Mesenchymal stem cell (in vitro differentiated cells and primary cell): ENCODE measurements around the gene SDCCAG8. TPM values are rescaled to one million over a fixed set of nuclear protein-coding genes. Genes with fewer than 3 reads are reported as not detected.
"Not testable (repeated sequence)": the region's sequence is repeated elsewhere in the genome, so short reads cannot be mapped to it uniquely, and the experiment has no call there.

Experiments
- DNase-seq: peaks from one replicate; pipeline ENCODE4 v3.0.0-alpha.2; 2013
- H2AFZ ChIP-seq: one replicate; pipeline ENCODE4 v1.6.1; 2013; ENCODE audit warnings: low read depth, mild to moderate bottlenecking, control low read depth, inconsistent platforms, low read length, moderate library complexity
- H2AK5ac ChIP-seq: 2 replicates; pipeline ENCODE4 v1.6.1; 2013; ENCODE audit warnings: low read length, moderate library complexity, mild to moderate bottlenecking, inconsistent platforms; ENCODE audit not compliant: severe bottlenecking
- H2BK120ac ChIP-seq: one replicate; pipeline ENCODE4 v1.6.1; 2013; ENCODE audit warnings: low read depth, mild to moderate bottlenecking, inconsistent platforms, low read length, moderate library complexity
- H2BK12ac ChIP-seq, 2 experiments: one replicate each; pipeline ENCODE4 v1.6.1; 2013; ENCODE audit warnings: inconsistent platforms in 2 of 2, low read length in 2 of 2, mild to moderate bottlenecking in 2 of 2, moderate library complexity in 2 of 2, control low read depth in 1 of 2
- H2BK15ac ChIP-seq: one replicate; pipeline ENCODE4 v1.6.1; 2013; ENCODE audit warnings: mild to moderate bottlenecking, low read depth, inconsistent platforms; ENCODE audit not compliant: poor library complexity, severe bottlenecking
- H2BK5ac ChIP-seq: 2 replicates; pipeline ENCODE4 v1.6.1; 2013; ENCODE audit warnings: low read depth, mild to moderate bottlenecking, low read length, control low read depth, inconsistent platforms; ENCODE audit not compliant: poor library complexity, severe bottlenecking
- H3K14ac ChIP-seq, 2 experiments: one replicate each; pipeline ENCODE4 v1.6.1; 2013; ENCODE audit warnings: inconsistent platforms in 2 of 2, low read length in 2 of 2, control low read depth in 1 of 2, mild to moderate bottlenecking in 1 of 2, moderate library complexity in 1 of 2
- H3K18ac ChIP-seq, 2 experiments: one replicate each; pipeline ENCODE4 v1.6.1; 2013; ENCODE audit warnings: inconsistent platforms in 2 of 2, low read length in 2 of 2, control low read depth in 1 of 2, low read depth in 1 of 2, mild to moderate bottlenecking in 1 of 2
- H3K23ac ChIP-seq, 2 experiments: one replicate each; pipeline ENCODE4 v1.6.1; 2013; ENCODE audit warnings: inconsistent platforms in 2 of 2, low read length in 2 of 2, mild to moderate bottlenecking in 2 of 2, moderate library complexity in 2 of 2, control low read depth in 1 of 2
- H3K27ac ChIP-seq: 2 replicates; pipeline ENCODE4 v1.5.1; 2013; ENCODE audit warnings: mild to moderate bottlenecking, moderate library complexity, low read length, control low read depth, inconsistent platforms; ENCODE audit not compliant: poor library complexity, severe bottlenecking
- H3K27me3 ChIP-seq, 2 experiments: 2 replicates each; pipeline versions ENCODE4 v1.6.1 to v1.7.0; 2013; ENCODE audit warnings: low read length in 2 of 2, mild to moderate bottlenecking in 2 of 2, moderate library complexity in 2 of 2, control low read depth in 1 of 2, inconsistent platforms in 1 of 2; ENCODE audit not compliant: control insufficient read depth in 1 of 2, insufficient read depth in 1 of 2
- H3K36me3 ChIP-seq, 2 experiments: 2 replicates each; pipeline versions ENCODE4 v1.6.1 to v1.7.0; 2013; ENCODE audit warnings: low read length in 2 of 2, control low read depth in 1 of 2, inconsistent platforms in 1 of 2, low read depth in 1 of 2, mild to moderate bottlenecking in 1 of 2; ENCODE audit not compliant: insufficient read depth in 2 of 2, control insufficient read depth in 1 of 2
- H3K4ac ChIP-seq, 2 experiments: one replicate each; pipeline ENCODE4 v1.6.1; 2013; ENCODE audit warnings: inconsistent platforms in 2 of 2, low read length in 2 of 2, mild to moderate bottlenecking in 2 of 2, moderate library complexity in 2 of 2, control low read depth in 1 of 2, low read depth in 1 of 2
- H3K4me1 ChIP-seq: 2 replicates; pipeline ENCODE4 v1.6.1; 2013; ENCODE audit warnings: low read depth, low read length, control low read depth; ENCODE audit not compliant: control insufficient read depth, insufficient read depth
- H3K4me2 ChIP-seq: 2 replicates; pipeline ENCODE4 v1.6.1; 2013; ENCODE audit warnings: low read length, mild to moderate bottlenecking, inconsistent platforms; ENCODE audit not compliant: poor library complexity, severe bottlenecking
- H3K4me3 ChIP-seq, 2 experiments: 2 replicates each; pipeline versions ENCODE4 v1.5.1 to v1.7.0; 2013; ENCODE audit warnings: low read length in 2 of 2, mild to moderate bottlenecking in 2 of 2, control low read depth in 1 of 2, low read depth in 1 of 2; ENCODE audit not compliant: insufficient read depth in 1 of 2
- H3K79me1 ChIP-seq: replicated peaks from 2 replicates; pipeline ENCODE4 v1.6.1; 2013; ENCODE audit warnings: mild to moderate bottlenecking, control low read depth, low read length, inconsistent platforms; ENCODE audit not compliant: poor library complexity, severe bottlenecking
- H3K9ac ChIP-seq: 2 replicates; pipeline ENCODE4 v1.7.0; 2013; ENCODE audit warnings: mild to moderate bottlenecking, low read length, moderate library complexity
- H3K9me3 ChIP-seq: 2 replicates; pipeline ENCODE4 v1.7.0; 2013; ENCODE audit warnings: mild to moderate bottlenecking, low read length; ENCODE audit not compliant: control insufficient read depth
- H4K8ac ChIP-seq: one replicate; pipeline ENCODE4 v1.6.1; 2013; ENCODE audit warnings: inconsistent platforms, mild to moderate bottlenecking, low read length, moderate library complexity
- H4K91ac ChIP-seq: one replicate; pipeline ENCODE4 v1.6.1; 2013; ENCODE audit warnings: mild to moderate bottlenecking, low read length, inconsistent platforms
- whole genome bisulfite sequencing: methylation state at CpG from one replicate; pipeline ENCODE4 v1.1.7; 2013; ENCODE audit warnings: mixed read lengths; 5-methylcytosine and 5-hydroxymethylcytosine counted together
- polyA plus RNA-seq, 2 experiments: library from polyadenylated mRNA; stranded (reverse); fragments of 200-250 nt; gene quantifications; one replicate each; pipeline ENCODE4 v1.2.3, GENCODE V29; 2013

SDCCAG8 gene
- 36.2 TPM for polyA plus RNA-seq (2013, experiment 1 of 2)
- 35.7 TPM for polyA plus RNA-seq (2013, experiment 2 of 2)

- H3K14ac ChIP-seq, result peak within 1 kb of the TSS in 1 of 2 experiments; percentile 100
- H3K4me1 ChIP-seq, result no peaks in the 10 kb centered on the region
- peak within 1 kb of the TSS; percentile 95 to 99 for H3K4me3 ChIP-seq
- H3K27me3 ChIP-seq, result no peaks in the 10 kb centered on the region
- H4K91ac ChIP-seq, result peak within 1 kb of the TSS; percentile 100
- peaks cover 3% of the 10 kb centered on the region for H3K79me1 ChIP-seq
- peak within 1 kb of the TSS; percentile 38 to 98 for H2BK12ac ChIP-seq
- peak within 1 kb of the TSS; percentile 98 for H2BK5ac ChIP-seq
- H2AK5ac ChIP-seq, result peak within 1 kb of the TSS; percentile 83
- DNase-seq, result peak; percentile 100
- peak within 1 kb of the TSS; percentile 82 for H2AFZ ChIP-seq
- peak within 1 kb of the TSS; percentile 92 for H3K9ac ChIP-seq
- peak within 1 kb of the TSS; percentile 89 for H2BK120ac ChIP-seq
- no peaks in the 10 kb centered on the region for H3K9me3 ChIP-seq
- peak within 1 kb of the TSS; percentile 99 for H2BK15ac ChIP-seq
- peak within 1 kb of the TSS; percentile 95 to 100 for H3K18ac ChIP-seq
- H3K36me3 ChIP-seq, result peaks cover 0 to 14% of the 10 kb centered on the region in 2 experiments
- peak within 1 kb of the TSS; percentile 95 for H4K8ac ChIP-seq
- H3K27ac ChIP-seq, result peak within 1 kb of the TSS; percentile 99
- H3K23ac ChIP-seq, result peak within 1 kb of the TSS in 1 of 2 experiments; percentile 98
- WGBS, result under 1% methylated on average over 32 of the region's 32 CpGs
- peak within 1 kb of the TSS; percentile 92 to 100 for H3K4ac ChIP-seq
- peak within 1 kb of the TSS; percentile 98 for H3K4me2 ChIP-seq
Observed at GRCh38 chr1:243255791-243256512, at the start of gene SDCCAG8. Gene SDCCAG8, plus strand, starts transcription at chr1:243256041. Its CDS starts 133 bp downstream, at chr1:243256174.

- not testable (repeated sequence) for H2BK12ac ChIP-seq, H4K91ac ChIP-seq, DNase-seq, H3K4ac ChIP-seq, H2BK5ac ChIP-seq, H3K4me1 ChIP-seq, H3K79me1 ChIP-seq, H2BK120ac ChIP-seq, H3K27ac ChIP-seq, H3K27me3 ChIP-seq, H4K8ac ChIP-seq, H3K4me2 ChIP-seq, H3K14ac ChIP-seq, H2AFZ ChIP-seq, H3K18ac ChIP-seq, H2AK5ac ChIP-seq, H2BK15ac ChIP-seq, H3K4me3 ChIP-seq, H3K9me3 ChIP-seq, H3K23ac ChIP-seq
- Histone ChIP-seq H3K36me3 (peaks cover 3 to 51% of the 10 kb centered on the region in 2 experiments), H3K9ac (peak overlapping the region; percentile 68)
- no CpG with 5 or more reads among the region's 3 CpGs for WGBS
Observed at GRCh38 chr1:243211984-243212383, 43.9 kb upstream of the SDCCAG8 start.

GRCh38 chr1:243213045-243213787 lies 42.6 kb upstream of the SDCCAG8 start:
- no peaks in the 10 kb centered on the region for H3K27me3 ChIP-seq
- no peak overlapping the region for H4K91ac ChIP-seq
- H2BK12ac ChIP-seq, result no peak overlapping the region
- 61% methylated on average over 2 of the region's 4 CpGs for WGBS
- H3K18ac ChIP-seq, result no peak overlapping the region
- peak overlapping the region; percentile 44 for H2BK5ac ChIP-seq
- H2BK120ac ChIP-seq, result no peak overlapping the region
- H3K23ac ChIP-seq, result no peak overlapping the region
- no peak overlapping the region for H2BK15ac ChIP-seq
- no peak overlapping the region for H3K4me2 ChIP-seq
- H3K4me1 ChIP-seq, result peaks cover 3% of the 10 kb centered on the region
- no peak overlapping the region for H3K4ac ChIP-seq
- no peak overlapping the region for H3K27ac ChIP-seq
- H4K8ac ChIP-seq, result no peak overlapping the region
- H3K14ac ChIP-seq, result no peak overlapping the region
- H2AFZ ChIP-seq, result no peak overlapping the region
- peak; percentile 71 for DNase-seq
- H3K79me1 ChIP-seq, result peaks cover 4% of the 10 kb centered on the region
- no peak overlapping the region for H3K4me3 ChIP-seq
- no peak overlapping the region for H2AK5ac ChIP-seq
- H3K36me3 ChIP-seq, result peaks cover 6 to 62% of the 10 kb centered on the region in 2 experiments
- H3K9ac ChIP-seq, result peak overlapping the region; percentile 68
- H3K9me3 ChIP-seq, result no peaks in the 10 kb centered on the region

GRCh38 chr1:243215276-243215875 lies 40.5 kb upstream of the SDCCAG8 start:
- WGBS, result 70% methylated on average over 12 of the region's 12 CpGs

More at GRCh38 chr1:243215276-243215875, 40.5 kb upstream of the SDCCAG8 start:
- H3K23ac ChIP-seq, H2AK5ac ChIP-seq, H3K4ac ChIP-seq, H3K14ac ChIP-seq, H2BK15ac ChIP-seq, H2BK12ac ChIP-seq, H2BK120ac ChIP-seq, H3K9me3 ChIP-seq, H3K27me3 ChIP-seq, H2AFZ ChIP-seq, H3K18ac ChIP-seq, H3K9ac ChIP-seq, H3K4me1 ChIP-seq, H3K4me3 ChIP-seq, H3K4me2 ChIP-seq, DNase-seq, H4K91ac ChIP-seq, H3K27ac ChIP-seq, H3K79me1 ChIP-seq, H2BK5ac ChIP-seq, H4K8ac ChIP-seq: not testable (repeated sequence)
- peaks cover 7 to 73% of the 10 kb centered on the region in 2 experiments for H3K36me3 ChIP-seq
